Heart right ventricle (tissue), 16 donors: Measurements from ENCODE around the gene PDE4D. TPM values are rescaled to one million over a fixed set of nuclear protein-coding genes. Genes with fewer than 3 reads are reported as not detected.

Experiments
- ATAC-seq, 8 donors: fragments of 200-7000 bp; cut with Tn5 transposase; one replicate each; pipeline ENCODE4 v1.9.1; 2020; ENCODE audit warnings: mild to moderate bottlenecking in 8 of 8, moderate library complexity in 8 of 8, moderate number of reproducible peaks in 1 of 8
- DNase-seq, 2 donors: peaks; one replicate each; pipeline ENCODE4 v3.0.0-alpha.2; 2020
- H3K27ac ChIP-seq, 10 donors: fragments of 200-600 bp; sonication (generic) in 2 of 10; one replicate each; pipeline versions ENCODE4 v1.5.0 to v1.8.0; 2020 to 2022; ENCODE audit warnings: mild to moderate bottlenecking in 3 of 10
- H3K27me3 ChIP-seq, 7 donors: fragments of 200-600 bp; one replicate each; pipeline ENCODE4 v1.8.0; 2021 to 2022; ENCODE audit warnings: mild to moderate bottlenecking in 2 of 7
- H3K36me3 ChIP-seq, 9 donors: fragments of 200-600 bp; sonication (generic) in 1 of 9; one replicate each; pipeline versions ENCODE4 v1.5.0 to v1.8.0; 2020 to 2022; ENCODE audit warnings: mild to moderate bottlenecking in 2 of 9
- H3K4me1 ChIP-seq, 9 donors: fragments of 200-600 bp; sonication (generic) in 1 of 9; one replicate each; pipeline versions ENCODE4 v1.5.0 to v1.8.0; 2020 to 2022; ENCODE audit warnings: mild to moderate bottlenecking in 4 of 9
- H3K4me3 ChIP-seq, 10 donors: fragments of 200-600 bp; sonication (generic) in 2 of 10; one replicate each; pipeline versions ENCODE4 v1.5.0 to v1.8.0; 2020 to 2022; ENCODE audit warnings: mild to moderate bottlenecking in 7 of 10, moderate library complexity in 2 of 10
- H3K9me3 ChIP-seq, 11 donors: fragments of 200-600 bp in 10 of 11; sonication (generic) in 2 of 11; one replicate each; pipeline versions ENCODE4 v1.5.0 to v1.8.0; 2013 to 2022; ENCODE audit warnings: mild to moderate bottlenecking in 2 of 11, control low read depth in 1 of 11, moderate library complexity in 1 of 11
- WGBS, 2 donors: extraction: QIAGEN DNeasy Blood & Tissue Kit; methylation state at CpG; one replicate each; pipeline ENCODE4 v1.1.7; 2013; ENCODE audit warnings: inconsistent platforms in 1 of 2; 5-methylcytosine and 5-hydroxymethylcytosine counted together
- intact Hi-C, 10 donors: fragments of 100-400 bp; cut with DNase I; formaldehyde crosslinking; loops; one replicate each; pipeline versions ENCODE4 v1.11.1 to v1.14.2; 2022
- polyA plus RNA-seq, 2 donors: library from polyadenylated mRNA; stranded (reverse); fragments of 200-250 nt; gene quantifications; one replicate each; pipeline ENCODE4 v1.2.3, GENCODE V29; 2013
- total RNA-seq, 10 donors: library from RNA; stranded (reverse); fragmentation: NEBNext Ultra II Directional in 3 of 10; extraction: Animal tissue kit (Norgen Biotek cat#: 25700) in 3 of 10; gene quantifications; one replicate each; pipeline versions ENCODE4 v1.2.1 to v1.2.4, GENCODE V29; 2021 to 2023
- TF ChIP-seq, protein P1 (sequence below), 9 donors: fragments of 200-600 bp; sonication (generic) in 2 of 9; IDR thresholded peaks; one replicate each; pipeline versions ENCODE4 v1.5.0 to v1.8.0; 2021 to 2022; ENCODE audit warnings: antibody characterized with exemption in 9 of 9, mild to moderate bottlenecking in 5 of 9, moderate library complexity in 1 of 9
- donor health status: Arrhythmogenic right ventricular cardiomyopathy.
- donor health status: ischemic (EF 13 %, LVEDD 7.1; RV severe dilation, severe dysfunction).
- donor health status: healthy with polysubstance abuse.
- donor health status: DM: no; HTN: yes; CAD: no.
- donor health status: DM: no; HTN: no; CAD: no.
- donor health status: ischemic (EF 25% LVEDD 6.9; RV normal size, moderate dysfunction).
- donor health status: ischemic (EF 25% LVEDD 5.7; RV mildly dilated, moderate dysfunction).
- donor health status: healthy.
- donor health status: DM: yes; HTN: yes; CAD: no.
- donor health status: Ischemic cardiomyopathy.
- donor health status: ischemic (EF 35%, LVEDD 5.7; RV mildly dilated, moderate dysfunction).
- donor health status: nonischemic (EF 11% LVEDD 7.7; RV severe dilation, severe dysfunction).
- donor health status: DM: yes; HTN: yes; CAD: no.
- donor health status: PGD.
- donor health status: ischemic (EF 29% LVEDD 5.4; RV normal size, mild dysfunction).
- donor health status: nonischemic (EF 23%, LVEDD 6.1; RV moderate dilation, normal function).

Gene PDE4D
- total and polyA plus RNA-seq, 12 donors: 5.8 to 83.2 (median 39.5) TPM

GRCh38 chr5:59268756-59269415 is 624.6 kb downstream of the PDE4D start:
- peaks cover 0 to 24% (median 4%) of the 10 kb centered on the region in 9 donors for H3K4me1 ChIP-seq
- H3K9me3 ChIP-seq: no peaks in the 10 kb centered on the region
- intact Hi-C loops: loop anchor here in 1 of 10 donors (10.0 kb wide), 1 partner anchor 86 kb away; no protein-coding TSS in a partner anchor
- H3K36me3 ChIP-seq: no peaks in the 10 kb centered on the region
- TF ChIP-seq, protein P1, sequence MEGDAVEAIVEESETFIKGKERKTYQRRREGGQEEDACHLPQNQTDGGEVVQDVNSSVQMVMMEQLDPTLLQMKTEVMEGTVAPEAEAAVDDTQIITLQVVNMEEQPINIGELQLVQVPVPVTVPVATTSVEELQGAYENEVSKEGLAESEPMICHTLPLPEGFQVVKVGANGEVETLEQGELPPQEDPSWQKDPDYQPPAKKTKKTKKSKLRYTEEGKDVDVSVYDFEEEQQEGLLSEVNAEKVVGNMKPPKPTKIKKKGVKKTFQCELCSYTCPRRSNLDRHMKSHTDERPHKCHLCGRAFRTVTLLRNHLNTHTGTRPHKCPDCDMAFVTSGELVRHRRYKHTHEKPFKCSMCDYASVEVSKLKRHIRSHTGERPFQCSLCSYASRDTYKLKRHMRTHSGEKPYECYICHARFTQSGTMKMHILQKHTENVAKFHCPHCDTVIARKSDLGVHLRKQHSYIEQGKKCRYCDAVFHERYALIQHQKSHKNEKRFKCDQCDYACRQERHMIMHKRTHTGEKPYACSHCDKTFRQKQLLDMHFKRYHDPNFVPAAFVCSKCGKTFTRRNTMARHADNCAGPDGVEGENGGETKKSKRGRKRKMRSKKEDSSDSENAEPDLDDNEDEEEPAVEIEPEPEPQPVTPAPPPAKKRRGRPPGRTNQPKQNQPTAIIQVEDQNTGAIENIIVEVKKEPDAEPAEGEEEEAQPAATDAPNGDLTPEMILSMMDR (IDR thresholded peaks at IDR 0.05): no peak
- H3K27ac ChIP-seq: no peak overlapping the region
- DNase-seq: no peak
- 91 to 97% methylated on average over 4 of the region's 4 CpGs for WGBS, 2 donors
- H3K4me3 ChIP-seq: no peak overlapping the region
- H3K27me3 ChIP-seq: no peaks in the 10 kb centered on the region
- ATAC-seq: no peak

GRCh38 chr5:59267033-59267432 is 626.5 kb downstream of the PDE4D start:
- Histone ChIP-seq H3K4me3 (no peak overlapping the region), H3K36me3 (no peaks in the 10 kb centered on the region), H3K9me3 (no peaks in the 10 kb centered on the region), H3K27me3 (no peaks in the 10 kb centered on the region), H3K27ac (no peak overlapping the region), H3K4me1 (peaks cover 0 to 35% (median 5%) of the 10 kb centered on the region in 9 donors)
- intact Hi-C loops: loop anchor here in 1 of 10 donors (10.0 kb wide), 1 partner anchor 88 kb away; no protein-coding TSS in a partner anchor
- TF ChIP-seq, protein P1 (IDR thresholded peaks at IDR 0.05): no peak
- no peak for ATAC-seq
- DNase-seq: no peak
- WGBS, 2 donors: 31 to 42% methylated on average over 1 of the region's 1 CpG

DNA sequence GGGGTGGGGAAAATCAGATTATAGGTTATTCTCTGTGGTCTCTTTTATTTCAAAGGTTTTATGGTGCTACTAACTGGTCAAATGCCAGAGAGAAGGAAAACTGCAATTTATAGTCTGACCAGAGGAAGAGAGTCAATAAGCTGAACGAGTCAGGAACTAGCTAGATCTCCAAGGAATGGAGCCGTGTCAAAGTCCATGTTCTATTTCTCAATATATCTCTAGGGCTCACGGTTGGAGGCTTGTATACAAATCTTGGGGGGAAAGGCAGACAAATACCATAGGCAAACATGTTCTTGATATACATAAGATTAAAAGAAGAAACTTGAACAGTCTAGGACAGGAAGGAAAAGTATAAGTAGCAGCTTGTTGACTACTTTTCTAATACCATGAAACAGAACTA is 627.1 kb downstream of the PDE4D start:
- WGBS, 2 donors: 69 to 76% methylated on average over 3 of the region's 3 CpGs
- Histone ChIP-seq H3K4me1 (peaks cover 0 to 39% (median 8%) of the 10 kb centered on the region in 9 donors), H3K36me3 (no peaks in the 10 kb centered on the region), H3K27me3 (no peaks in the 10 kb centered on the region), H3K4me3 (no peak overlapping the region), H3K9me3 (no peaks in the 10 kb centered on the region), H3K27ac (no peak overlapping the region)
- intact Hi-C loops: loop anchor here in 1 of 10 donors (10.0 kb wide), 1 partner anchor 88 kb away; no protein-coding TSS in a partner anchor
- TF ChIP-seq, protein P1 (IDR thresholded peaks at IDR 0.05): no peak
- no peak for DNase-seq
- no peak for ATAC-seq

- intact Hi-C loops: loop anchor here in 1 of 10 donors (10.0 kb wide), 1 partner anchor 90 kb away; no protein-coding TSS in a partner anchor
- Histone ChIP-seq H3K4me1 (peaks cover 0 to 41% (median 19%) of the 10 kb centered on the region in 9 donors), H3K9me3 (no peaks in the 10 kb centered on the region), H3K27ac (peak overlapping the region in 3 of 10 donors; percentile 6 to 50 (median 27)), H3K27me3 (no peaks in the 10 kb centered on the region), H3K4me3 (peak overlapping the region in 1 of 10 donors; percentile 8), H3K36me3 (no peaks in the 10 kb centered on the region)
- DNase-seq (no peak), ATAC-seq (peak in 3 of 8 donors; percentile 24 to 37 (median 31))
- TF ChIP-seq, protein P1 (IDR thresholded peaks at IDR 0.05): no peak
- 51 to 62% methylated on average over 4 of the region's 4 CpGs for WGBS, 2 donors
Observed at GRCh38 chr5:59264639-59265245, 628.8 kb downstream of the PDE4D start.
